Erythroblast (primary cell): ENCODE measurements around the gene CISTR.

Experiments
- GATA1 ChIP-seq: IDR thresholded peaks from 2 replicates; pipeline ENCODE4 v1.6.1; 2011; ENCODE audit warnings: low read depth, mild to moderate bottlenecking, control low read depth, low read length, moderate library complexity
- POLR2A ChIP-seq: IDR thresholded peaks from 2 replicates; pipeline ENCODE4 v1.6.1; 2011; ENCODE audit warnings: mild to moderate bottlenecking, low read length

DNA sequence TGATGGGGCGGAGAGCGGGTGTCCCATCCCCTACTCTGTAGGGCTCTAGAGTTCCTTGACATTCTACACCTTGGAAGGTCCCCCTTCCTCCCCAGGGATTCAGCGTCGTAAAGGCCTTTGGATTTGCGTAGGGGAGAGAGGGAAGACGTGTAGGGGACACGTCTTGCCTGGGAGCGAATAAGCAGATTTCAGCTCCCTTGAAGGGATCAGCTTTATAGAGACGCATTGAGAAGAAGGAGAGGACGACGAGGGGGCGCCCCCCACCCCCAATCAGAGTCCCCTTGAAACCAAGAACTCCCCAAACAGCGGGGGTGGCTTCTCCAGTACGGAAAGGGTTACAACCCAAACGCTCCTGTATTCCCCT, 24.9 kb downstream of the CISTR start:
- TF ChIP-seq POLR2A (no peak), GATA1 (no peak)
